K562 (cell line): ENCODE measurements around the gene IRF9. TPM values are rescaled to one million over a fixed set of nuclear protein-coding genes. Genes with fewer than 3 reads are reported as not detected.

Experiments
- ATF7 ChIP-seq: fragments of 450-650 bp; IDR thresholded peaks from 2 replicates; pipeline ENCODE4 v1.7.1; 2014; ENCODE audit warnings: mild to moderate bottlenecking, moderate library complexity
- CAMTA2 ChIP-seq: fragments of 250-450 bp; sonication (Bioruptor Pico); conservative IDR thresholded peaks from 2 replicates; pipeline ENCODE4 v1.5.1; 2022
- E2F5 ChIP-seq: sonication (generic); formaldehyde crosslinking; IDR thresholded peaks from 2 replicates; pipeline ENCODE4 v1.8.0; 2022; ENCODE audit warnings: mild to moderate bottlenecking, missing genetic modification reagents
- EGR1 ChIP-seq: fragments of 450-650 bp; conservative IDR thresholded peaks from 2 replicates; pipeline ENCODE4 v1.6.1; 2017; ENCODE audit warnings: mild to moderate bottlenecking
- STAT5B ChIP-seq: fragments of 250-450 bp; sonication (Bioruptor Pico); IDR thresholded peaks from 2 replicates; pipeline ENCODE4 v1.8.0; 2021; ENCODE audit warnings: mild to moderate bottlenecking, inconsistent platforms
- U2AF1 ChIP-seq: fragments of 200-400 bp; formaldehyde crosslinking; optimal IDR thresholded peaks from 2 replicates; pipeline ENCODE3; 2017; ENCODE audit warnings: mild to moderate bottlenecking, low read depth, low read length, moderate library complexity
- ZBTB9 ChIP-seq: fragments of 450-650 bp; formaldehyde crosslinking; IDR thresholded peaks from 2 replicates; pipeline ENCODE4 v1.4.0; 2020; ENCODE audit warnings: mild to moderate bottlenecking, moderate library complexity
- ZNF175 ChIP-seq: fragments of 200-800 bp; sonication (Bioruptor generic); IDR thresholded peaks from 2 replicates; pipeline ENCODE4 v1.6.1; 2016; ENCODE audit warnings: low read depth, mild to moderate bottlenecking, missing genetic modification characterization, missing compliant biosample characterization
- ZNF232 ChIP-seq: sonication (generic); formaldehyde crosslinking; IDR thresholded peaks from 2 replicates; pipeline ENCODE4 v1.8.0; 2022; ENCODE audit warnings: mild to moderate bottlenecking, missing genetic modification reagents
- ZSCAN29 ChIP-seq: fragments of 450-650 bp; IDR thresholded peaks from 2 replicates; pipeline ENCODE4 v1.6.1; 2017
- polyA plus RNA-seq, 8 experiments: library from polyadenylated mRNA; depleted of rRNA in 4 of 8; stranded (reverse) in 5 of 8; unstranded in 3 of 8; fragments of >200 nt; fragmentation: Nextera tagmentation in 2 of 8; fragmentation: Illumina TruSeq in 1 of 8; extraction: Ambion mirVana in 2 of 8; extraction: Trizol in 1 of 8; gene quantifications; 2 replicates each; pipeline versions ENCODE4 v1.2.1 to v1.2.3, GENCODE V29; 2011 to 2014; ENCODE audit warnings: inconsistent platforms in 1 of 8, missing spikeins in 1 of 8
- total RNA-seq, 7 experiments: library from RNA; depleted of rRNA in 6 of 7; stranded (reverse); fragments of >200 nt in 6 of 7; fragmentation: Illumina TruSeq in 2 of 7; extraction: Trizol in 2 of 7; gene quantifications; 2 replicates each; pipeline versions ENCODE4 v1.2.1 to v1.2.3, GENCODE V29; 2011 to 2021; ENCODE audit warnings: low replicate concordance in 1 of 7
- TF ChIP-seq, protein P1 (sequence below): IDR thresholded peaks from 2 replicates; pipeline ENCODE4 v1.6.1; 2011; ENCODE audit warnings: borderline replicate concordance, low read depth, mild to moderate bottlenecking, moderate library complexity, low read length; ENCODE audit not compliant: insufficient read depth, poor library complexity, severe bottlenecking
- TF ChIP-seq, protein P2 (sequence below): fragments of 250-450 bp; sonication (Bioruptor Pico); IDR thresholded peaks from 2 replicates; pipeline ENCODE4 v1.5.0; 2022; ENCODE audit warnings: mild to moderate bottlenecking
- TF ChIP-seq, protein P3 (sequence below): sonication (generic); IDR thresholded peaks from 2 replicates; pipeline ENCODE4 v1.6.1; 2016
- TF ChIP-seq, protein P4 (sequence below), 2 experiments: fragments of 450-650 bp; IDR thresholded peaks; 2 replicates each; pipeline ENCODE4 v1.6.1; 2018; ENCODE audit warnings: mild to moderate bottlenecking in 2 of 2, low read depth in 1 of 2; ENCODE audit not compliant: partially characterized antibody in 2 of 2

IRF9 gene
- total and polyA plus RNA-seq, 9 of the 15 experiments (the other 6 are each of a cell fraction or from before 2014, with no cell fraction given): 0.79 to 14.8 (median 6.1) TPM

DNA sequence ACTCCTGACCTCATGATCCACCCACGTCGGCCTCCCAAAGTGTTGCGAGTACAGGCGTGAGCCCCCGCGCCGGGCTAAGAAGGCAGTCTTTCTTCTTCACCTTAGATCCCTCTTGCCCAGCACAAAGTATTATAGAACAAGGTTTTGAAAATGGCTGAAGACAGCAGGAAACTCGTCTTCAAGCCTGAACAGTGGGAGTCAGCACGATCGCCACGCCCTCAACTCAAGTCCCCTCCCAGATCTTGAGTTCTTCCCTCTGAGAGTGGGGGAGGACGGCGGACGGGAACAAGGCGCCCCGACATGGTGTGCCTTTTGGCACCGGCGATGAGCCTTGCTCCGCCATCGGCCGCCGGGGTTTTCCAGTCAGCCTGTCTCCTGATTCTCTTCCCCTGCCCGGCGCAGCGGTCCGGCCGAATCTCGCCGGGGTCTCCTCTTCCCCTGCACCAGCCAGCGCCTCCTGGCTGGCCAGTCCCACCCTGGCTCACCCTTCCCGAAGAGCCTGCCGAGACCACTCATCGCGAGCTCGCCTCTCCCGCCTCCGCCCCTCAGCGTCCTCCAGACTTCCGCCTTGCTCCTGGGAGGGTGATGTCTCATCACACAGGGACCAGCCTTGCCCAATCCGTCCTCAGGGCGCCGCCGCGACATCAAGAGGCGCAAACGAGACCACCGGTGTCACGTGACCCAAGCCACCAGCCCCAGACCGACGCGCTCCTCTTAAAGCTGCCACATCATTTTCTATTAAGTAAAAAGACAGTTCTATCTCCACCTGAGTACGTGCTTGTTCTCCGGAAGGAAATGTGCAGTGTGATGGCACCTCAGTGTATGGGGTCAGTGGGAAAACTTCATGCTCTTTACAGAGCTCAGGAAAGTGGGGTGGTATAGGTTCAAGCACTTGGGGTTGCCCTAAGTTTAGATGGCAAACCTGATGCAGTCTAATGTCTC lies 52.1 kb downstream of the IRF9 start, which contains the start of gene CHMP4A (continued):
- TF ChIP-seq, protein P1, sequence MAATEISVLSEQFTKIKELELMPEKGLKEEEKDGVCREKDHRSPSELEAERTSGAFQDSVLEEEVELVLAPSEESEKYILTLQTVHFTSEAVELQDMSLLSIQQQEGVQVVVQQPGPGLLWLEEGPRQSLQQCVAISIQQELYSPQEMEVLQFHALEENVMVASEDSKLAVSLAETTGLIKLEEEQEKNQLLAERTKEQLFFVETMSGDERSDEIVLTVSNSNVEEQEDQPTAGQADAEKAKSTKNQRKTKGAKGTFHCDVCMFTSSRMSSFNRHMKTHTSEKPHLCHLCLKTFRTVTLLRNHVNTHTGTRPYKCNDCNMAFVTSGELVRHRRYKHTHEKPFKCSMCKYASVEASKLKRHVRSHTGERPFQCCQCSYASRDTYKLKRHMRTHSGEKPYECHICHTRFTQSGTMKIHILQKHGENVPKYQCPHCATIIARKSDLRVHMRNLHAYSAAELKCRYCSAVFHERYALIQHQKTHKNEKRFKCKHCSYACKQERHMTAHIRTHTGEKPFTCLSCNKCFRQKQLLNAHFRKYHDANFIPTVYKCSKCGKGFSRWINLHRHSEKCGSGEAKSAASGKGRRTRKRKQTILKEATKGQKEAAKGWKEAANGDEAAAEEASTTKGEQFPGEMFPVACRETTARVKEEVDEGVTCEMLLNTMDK: no peak
- TF ChIP-seq ATF7 (peak; percentile 59; the same call in 1 of the 2 replicates), ZNF175 (CRISPR knock-in tag) (no peak), E2F5 (no peak), STAT5B (CRISPR knock-in tag) (no peak), ZSCAN29 (no peak), ZNF232 (no peak), ZBTB9 (CRISPR knock-in tag) (peak; percentile 57; the same call in 1 of the 2 replicates), CAMTA2 (CRISPR knock-in tag) (no peak), EGR1 (peak; percentile 69), U2AF1 (no peak)
- TF ChIP-seq, protein P2, sequence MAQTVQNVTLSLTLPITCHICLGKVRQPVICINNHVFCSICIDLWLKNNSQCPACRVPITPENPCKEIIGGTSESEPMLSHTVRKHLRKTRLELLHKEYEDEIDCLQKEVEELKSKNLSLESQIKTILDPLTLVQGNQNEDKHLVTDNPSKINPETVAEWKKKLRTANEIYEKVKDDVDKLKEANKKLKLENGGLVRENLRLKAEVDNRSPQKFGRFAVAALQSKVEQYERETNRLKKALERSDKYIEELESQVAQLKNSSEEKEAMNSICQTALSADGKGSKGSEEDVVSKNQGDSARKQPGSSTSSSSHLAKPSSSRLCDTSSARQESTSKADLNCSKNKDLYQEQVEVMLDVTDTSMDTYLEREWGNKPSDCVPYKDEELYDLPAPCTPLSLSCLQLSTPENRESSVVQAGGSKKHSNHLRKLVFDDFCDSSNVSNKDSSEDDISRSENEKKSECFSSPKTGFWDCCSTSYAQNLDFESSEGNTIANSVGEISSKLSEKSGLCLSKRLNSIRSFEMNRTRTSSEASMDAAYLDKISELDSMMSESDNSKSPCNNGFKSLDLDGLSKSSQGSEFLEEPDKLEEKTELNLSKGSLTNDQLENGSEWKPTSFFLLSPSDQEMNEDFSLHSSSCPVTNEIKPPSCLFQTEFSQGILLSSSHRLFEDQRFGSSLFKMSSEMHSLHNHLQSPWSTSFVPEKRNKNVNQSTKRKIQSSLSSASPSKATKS (CRISPR knock-in tag): no peak
- TF ChIP-seq, protein P3, sequence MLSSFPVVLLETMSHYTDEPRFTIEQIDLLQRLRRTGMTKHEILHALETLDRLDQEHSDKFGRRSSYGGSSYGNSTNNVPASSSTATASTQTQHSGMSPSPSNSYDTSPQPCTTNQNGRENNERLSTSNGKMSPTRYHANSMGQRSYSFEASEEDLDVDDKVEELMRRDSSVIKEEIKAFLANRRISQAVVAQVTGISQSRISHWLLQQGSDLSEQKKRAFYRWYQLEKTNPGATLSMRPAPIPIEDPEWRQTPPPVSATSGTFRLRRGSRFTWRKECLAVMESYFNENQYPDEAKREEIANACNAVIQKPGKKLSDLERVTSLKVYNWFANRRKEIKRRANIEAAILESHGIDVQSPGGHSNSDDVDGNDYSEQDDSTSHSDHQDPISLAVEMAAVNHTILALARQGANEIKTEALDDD: no peak
- TF ChIP-seq, protein P4, sequence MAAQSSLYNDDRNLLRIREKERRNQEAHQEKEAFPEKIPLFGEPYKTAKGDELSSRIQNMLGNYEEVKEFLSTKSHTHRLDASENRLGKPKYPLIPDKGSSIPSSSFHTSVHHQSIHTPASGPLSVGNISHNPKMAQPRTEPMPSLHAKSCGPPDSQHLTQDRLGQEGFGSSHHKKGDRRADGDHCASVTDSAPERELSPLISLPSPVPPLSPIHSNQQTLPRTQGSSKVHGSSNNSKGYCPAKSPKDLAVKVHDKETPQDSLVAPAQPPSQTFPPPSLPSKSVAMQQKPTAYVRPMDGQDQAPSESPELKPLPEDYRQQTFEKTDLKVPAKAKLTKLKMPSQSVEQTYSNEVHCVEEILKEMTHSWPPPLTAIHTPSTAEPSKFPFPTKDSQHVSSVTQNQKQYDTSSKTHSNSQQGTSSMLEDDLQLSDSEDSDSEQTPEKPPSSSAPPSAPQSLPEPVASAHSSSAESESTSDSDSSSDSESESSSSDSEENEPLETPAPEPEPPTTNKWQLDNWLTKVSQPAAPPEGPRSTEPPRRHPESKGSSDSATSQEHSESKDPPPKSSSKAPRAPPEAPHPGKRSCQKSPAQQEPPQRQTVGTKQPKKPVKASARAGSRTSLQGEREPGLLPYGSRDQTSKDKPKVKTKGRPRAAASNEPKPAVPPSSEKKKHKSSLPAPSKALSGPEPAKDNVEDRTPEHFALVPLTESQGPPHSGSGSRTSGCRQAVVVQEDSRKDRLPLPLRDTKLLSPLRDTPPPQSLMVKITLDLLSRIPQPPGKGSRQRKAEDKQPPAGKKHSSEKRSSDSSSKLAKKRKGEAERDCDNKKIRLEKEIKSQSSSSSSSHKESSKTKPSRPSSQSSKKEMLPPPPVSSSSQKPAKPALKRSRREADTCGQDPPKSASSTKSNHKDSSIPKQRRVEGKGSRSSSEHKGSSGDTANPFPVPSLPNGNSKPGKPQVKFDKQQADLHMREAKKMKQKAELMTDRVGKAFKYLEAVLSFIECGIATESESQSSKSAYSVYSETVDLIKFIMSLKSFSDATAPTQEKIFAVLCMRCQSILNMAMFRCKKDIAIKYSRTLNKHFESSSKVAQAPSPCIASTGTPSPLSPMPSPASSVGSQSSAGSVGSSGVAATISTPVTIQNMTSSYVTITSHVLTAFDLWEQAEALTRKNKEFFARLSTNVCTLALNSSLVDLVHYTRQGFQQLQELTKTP (IDR thresholded peaks at IDR 0.05; ENCODE audit: low read depth in 1 of 2, partially characterized antibody in 2 of 2): no peak
